MM.1S (cell line): ENCODE data around the gene FGF11.

Experiments
- CTCF ChIP-seq: fragments of 300-600 bp; sonication (generic); IDR thresholded peaks from 2 replicates; pipeline ENCODE4 v1.5.1; 2016; ENCODE audit warnings: antibody characterized with exemption, low read length, mixed read lengths
- EZH2 ChIP-seq: fragments of 300-600 bp; sonication (generic); optimal IDR thresholded peaks from 2 replicates; pipeline ENCODE3; 2017; ENCODE audit warnings: low read depth, mild to moderate bottlenecking, antibody characterized with exemption, low read length, mixed read lengths

- TF ChIP-seq CTCF (no peak), EZH2 (no peak)
These were observed 13.0 kb upstream of the FGF11 start for GRCh38 chr17:7426203-7426863.
